ENCODE data around the gene FUT8. TPM values are rescaled to one million over a fixed set of nuclear protein-coding genes. Genes with fewer than 3 reads are reported as not detected.

FUT8 gene
- polyA plus RNA-seq, 1 of the 3 experiments (the other 2 are of a cell fraction) = 31.7 TPM

DNA sequence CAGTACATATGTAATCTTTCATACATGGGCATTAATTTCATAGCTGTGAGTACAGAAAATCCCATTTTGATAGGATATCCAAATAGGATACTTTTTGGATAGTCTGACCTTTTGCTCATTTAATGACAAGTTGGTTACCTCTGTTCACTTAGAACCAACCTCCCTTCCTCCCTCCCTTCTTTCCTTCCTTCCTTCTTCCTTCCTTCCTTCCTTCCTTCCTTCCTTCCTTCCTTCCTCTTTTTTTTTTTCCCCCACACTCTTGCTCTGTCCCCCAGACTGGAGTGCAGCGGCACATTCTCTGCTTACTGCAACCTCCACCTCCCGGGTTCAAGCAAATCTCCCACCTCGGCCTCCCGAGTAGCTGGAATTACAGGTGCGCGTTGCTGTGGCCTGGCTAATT is 162.9 kb downstream of the FUT8 start:
- TF ChIP-seq FOXM1 (IDR thresholded peaks at IDR 0.05; ENCODE audit: low read depth) (no peak), FOXJ3 (CRISPR knock-in tag; IDR thresholded peaks at IDR 0.05) (no peak), IRF3 (IDR thresholded peaks at IDR 0.05; ENCODE audit: low read depth, low read length) (no peak), MXI1 (IDR thresholded peaks at IDR 0.05; ENCODE audit: low read depth, low read length) (no peak), FOSL2 (IDR thresholded peaks at IDR 0.05; ENCODE audit: borderline replicate concordance, low read depth) (no peak), EZH2phosphoT487 (IDR thresholded peaks at IDR 0.05; ENCODE audit: borderline replicate concordance, low read depth) (no peak), EP300 (IDR thresholded peaks at IDR 0.05; ENCODE audit: borderline replicate concordance in 1 of 2, low read depth in 1 of 2, low read length in 1 of 2) (no peak), JUND (IDR thresholded peaks at IDR 0.05) (no peak), USF2 (IDR thresholded peaks at IDR 0.05; ENCODE audit: borderline replicate concordance, low read depth, low read length) (no peak), RFX5 (IDR thresholded peaks at IDR 0.05; ENCODE audit: low read length) (no peak)
- TF ChIP-seq, protein P1, sequence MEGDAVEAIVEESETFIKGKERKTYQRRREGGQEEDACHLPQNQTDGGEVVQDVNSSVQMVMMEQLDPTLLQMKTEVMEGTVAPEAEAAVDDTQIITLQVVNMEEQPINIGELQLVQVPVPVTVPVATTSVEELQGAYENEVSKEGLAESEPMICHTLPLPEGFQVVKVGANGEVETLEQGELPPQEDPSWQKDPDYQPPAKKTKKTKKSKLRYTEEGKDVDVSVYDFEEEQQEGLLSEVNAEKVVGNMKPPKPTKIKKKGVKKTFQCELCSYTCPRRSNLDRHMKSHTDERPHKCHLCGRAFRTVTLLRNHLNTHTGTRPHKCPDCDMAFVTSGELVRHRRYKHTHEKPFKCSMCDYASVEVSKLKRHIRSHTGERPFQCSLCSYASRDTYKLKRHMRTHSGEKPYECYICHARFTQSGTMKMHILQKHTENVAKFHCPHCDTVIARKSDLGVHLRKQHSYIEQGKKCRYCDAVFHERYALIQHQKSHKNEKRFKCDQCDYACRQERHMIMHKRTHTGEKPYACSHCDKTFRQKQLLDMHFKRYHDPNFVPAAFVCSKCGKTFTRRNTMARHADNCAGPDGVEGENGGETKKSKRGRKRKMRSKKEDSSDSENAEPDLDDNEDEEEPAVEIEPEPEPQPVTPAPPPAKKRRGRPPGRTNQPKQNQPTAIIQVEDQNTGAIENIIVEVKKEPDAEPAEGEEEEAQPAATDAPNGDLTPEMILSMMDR (IDR thresholded peaks at IDR 0.05) = no peak
- Histone ChIP-seq H3K27me3 (ENCODE audit: insufficient read depth) (no peaks in the 10 kb centered on the region), H3F3A (replicated peaks; ENCODE audit: insufficient read depth) (no peaks in the 10 kb centered on the region), H3K9me3 (no peaks in the 10 kb centered on the region), H3K4me2 (no peak overlapping the region), H3K4me3 (ENCODE audit: low read depth in 2 of 2, low read length in 1 of 2) (no peak overlapping the region), H4K20me1 (ENCODE audit: insufficient read depth) (no peaks in the 10 kb centered on the region), H3K4me1 (ENCODE audit: control insufficient read depth in 1 of 2, insufficient read depth in 2 of 2, low read depth in 1 of 2, low read length in 1 of 2) (no peaks in the 10 kb centered on the region), H3K9me2 (no peaks in the 10 kb centered on the region), H3K27ac (ENCODE audit: low read depth in 2 of 2, low read length in 1 of 2) (no peak overlapping the region), H3K9ac (no peak overlapping the region), H3K79me2 (ENCODE audit: insufficient read depth) (peaks cover 37% of the 10 kb centered on the region; the same call in 1 of the 2 replicates), H2AFZ (ENCODE audit: low read depth) (no peak overlapping the region), H3K36me3 (replicated peaks in 1 of 2; ENCODE audit: control insufficient read depth in 1 of 2, insufficient read depth in 2 of 2, low read length in 1 of 2) (no peaks in the 10 kb centered on the region)
- ChIA-PET POLR2A (no interaction called here), CTCF (interaction anchor here (0.6 kb wide), 1 partner anchor 8 kb away, joined by 3 read pairs; no protein-coding TSS in a partner anchor)
- no peak for DNase-seq
- WGBS (ENCODE audit: low lambda C conversion rate) = 97% methylated on average over 6 of the region's 6 CpGs

DNA sequence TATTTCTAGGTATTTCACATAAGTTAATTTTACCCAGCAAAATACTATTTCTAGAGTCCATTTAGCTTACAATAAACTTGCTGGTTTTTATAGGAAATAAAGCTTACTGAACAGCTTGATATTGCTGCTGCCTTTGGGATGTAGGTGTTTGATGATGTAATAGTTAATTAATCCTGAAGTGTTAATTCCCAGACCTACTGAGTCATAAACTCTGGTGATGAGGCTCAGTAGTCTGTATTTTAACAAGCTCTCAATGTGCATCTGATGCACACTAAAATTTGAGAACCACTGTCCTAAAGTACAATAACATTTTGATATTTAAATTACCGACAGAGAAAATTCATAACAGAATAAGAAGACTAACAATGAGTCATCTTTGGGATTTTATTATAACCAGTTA is 168.4 kb downstream of the FUT8 start:
- no peak overlapping the region for H3K4me3 ChIP-seq (ENCODE audit: low read depth in 2 of 2, low read length in 1 of 2)
- H3K4me1 ChIP-seq (ENCODE audit: control insufficient read depth in 1 of 2, insufficient read depth in 2 of 2, low read depth in 1 of 2, low read length in 1 of 2) = no peaks in the 10 kb centered on the region
- POLR2A ChIA-PET = no interaction called here
- H3K4me2 ChIP-seq = no peak overlapping the region
- H3K9me3 ChIP-seq = no peaks in the 10 kb centered on the region
- no peaks in the 10 kb centered on the region for H3K27me3 ChIP-seq (ENCODE audit: insufficient read depth)
- no peak overlapping the region for H3K27ac ChIP-seq (ENCODE audit: low read depth in 2 of 2, low read length in 1 of 2)
- no peak overlapping the region for H2AFZ ChIP-seq (ENCODE audit: low read depth)
- DNase-seq = no peak
- WGBS (ENCODE audit: low lambda C conversion rate) = 97% methylated on average over 1 of the region's 1 CpG
- no peak overlapping the region for H3K9ac ChIP-seq
- no peaks in the 10 kb centered on the region for H4K20me1 ChIP-seq (ENCODE audit: insufficient read depth)
- no peaks in the 10 kb centered on the region for H3F3A ChIP-seq (replicated peaks; ENCODE audit: insufficient read depth)
- no peaks in the 10 kb centered on the region for H3K9me2 ChIP-seq
- H3K36me3 ChIP-seq (replicated peaks in 1 of 2; ENCODE audit: control insufficient read depth in 1 of 2, insufficient read depth in 2 of 2, low read length in 1 of 2) = no peaks in the 10 kb centered on the region
- CTCF ChIA-PET = no interaction called here
- peaks cover 36% of the 10 kb centered on the region; the same call in 1 of the 2 replicates for H3K79me2 ChIP-seq (ENCODE audit: insufficient read depth)
- no peak for TF ChIP-seq RCOR1 (IDR thresholded peaks at IDR 0.05; ENCODE audit: low read length)
